NCI-H460 (cell line): ENCODE data around the gene QRSL1. TPM values are rescaled to one million over a fixed set of nuclear protein-coding genes. Genes with fewer than 3 reads are reported as not detected.

Source experiments
- small RNA-seq, 2 experiments: library from RNA; depleted of rRNA; stranded (forward); fragments of <200 nt; gene quantifications; one replicate each; pipeline ENCODE3, GENCODE V24; 2014
- total RNA-seq: library from RNA; depleted of rRNA; stranded (reverse); fragments of >200 nt; shearing (Covaris generic); gene quantifications from 2 replicates; pipeline ENCODE4 v1.2.3, GENCODE V29; 2014; rRNA removed

Gene QRSL1
- total RNA-seq, 1 experiment from 2014 or later, result 22.9 TPM

Small RNA genes within 50 kb of the gene (small RNA-seq; reads per million reads assigned to genes)
- gene RNU6-527P, result 0 reads per million in 2 experiments

Other genes starting within 250 kb of the QRSL1 start
- 9.9 and 14.8 TPM in 2 replicates for gene RTN4IP1, start 80 bp upstream of the QRSL1 start, total RNA-seq